GM19467 (cell line): ENCODE data around the gene P2RY8.
"Not testable (repeated sequence)": the region's sequence is repeated elsewhere in the genome, so short reads cannot be mapped to it uniquely, and the experiment has no call there.

ENCODE experiments used
- ATAC-seq: cut with Tn5 transposase; IDR thresholded peaks from one replicate; pipeline ENCODE4 v1.9.1; 2021; ENCODE audit warnings: mild to moderate bottlenecking, moderate library complexity; ENCODE audit not compliant: unreplicated experiment

Gene P2RY8

GRCh38 chrX:1448573-1449001 lies 88.4 kb downstream of the P2RY8 start:
- not testable (repeated sequence) for ATAC-seq

GRCh38 chrX:1447969-1448572 lies 88.9 kb downstream of the P2RY8 start:
- ATAC-seq: not testable (repeated sequence)

GRCh38 chrX:1446984-1447968 lies 89.7 kb downstream of the P2RY8 start:
- ATAC-seq: not testable (repeated sequence)

GRCh38 chrX:1444561-1445500 lies 92.2 kb downstream of the P2RY8 start:
- no peak for ATAC-seq

GRCh38 chrX:1443496-1444075 lies 93.4 kb downstream of the P2RY8 start:
- ATAC-seq: no peak

GRCh38 chrX:1442724-1443367 lies 94.1 kb downstream of the P2RY8 start:
- no peak for ATAC-seq

- ATAC-seq: no peak
Observed at GRCh38 chrX:1442016-1442665, 94.8 kb downstream of the P2RY8 start.

- no peak for ATAC-seq
Observed at GRCh38 chrX:1440506-1440905, 96.5 kb downstream of the P2RY8 start.

GRCh38 chrX:1435241-1435895 lies 101.6 kb downstream of the P2RY8 start:
- no peak for ATAC-seq

GRCh38 chrX:1434871-1435240 lies 102.1 kb downstream of the P2RY8 start:
- ATAC-seq: no peak

GRCh38 chrX:1433646-1434357 lies 103.2 kb downstream of the P2RY8 start:
- no peak for ATAC-seq

- ATAC-seq: no peak
Observed at GRCh38 chrX:1430451-1430850, 106.5 kb downstream of the P2RY8 start.

GRCh38 chrX:1427756-1428155 lies 109.2 kb downstream of the P2RY8 start:
- ATAC-seq: no peak

GRCh38 chrX:1426321-1426720 lies 110.7 kb downstream of the P2RY8 start:
- not testable (repeated sequence) for ATAC-seq

- no peak for ATAC-seq
Observed at GRCh38 chrX:1425381-1425780, 111.6 kb downstream of the P2RY8 start.

- ATAC-seq: no peak
Observed at GRCh38 chrX:1424147-1424851, 112.7 kb downstream of the P2RY8 start.

GRCh38 chrX:1423215-1423614 lies 113.8 kb downstream of the P2RY8 start:
- no peak for ATAC-seq

- no peak for ATAC-seq
Observed at GRCh38 chrX:1422135-1422465, 114.9 kb downstream of the P2RY8 start.
